Measurements from ENCODE around the gene ZNF124. TPM values are rescaled to one million over a fixed set of nuclear protein-coding genes. Genes with fewer than 3 reads are reported as not detected.
"Not testable (repeated sequence)": the region's sequence is repeated elsewhere in the genome, so short reads cannot be mapped to it uniquely, and the experiment has no call there.

ZNF124 gene
- total RNA-seq, 1 experiment from 2014 or later = 23.6 TPM

GRCh38 chr1:247173431-247173830 is 1.6 kb upstream of the ZNF124 start:
- DNase-seq (ENCODE audit: low read depth) = no peak

- DNase-seq (ENCODE audit: low read depth) = no peak
Observed at GRCh38 chr1:247172996-247173395, 1.2 kb upstream of the ZNF124 start.

GRCh38 chr1:247171443-247171842 is 377 bp downstream of the ZNF124 start:
- not testable (repeated sequence) for DNase-seq (ENCODE audit: low read depth)

- no peak for DNase-seq (ENCODE audit: low read depth)
Observed at GRCh38 chr1:247165674-247166073, 6.1 kb downstream of the ZNF124 start.

GRCh38 chr1:247164694-247165093 is 7.1 kb downstream of the ZNF124 start:
- no peak for DNase-seq (ENCODE audit: low read depth)

- no peak for DNase-seq (ENCODE audit: low read depth)
Observed at GRCh38 chr1:247156787-247157232, 15.0 kb downstream of the ZNF124 start.

GRCh38 chr1:247147781-247148180 is 24.0 kb downstream of the ZNF124 start:
- no peak for DNase-seq (ENCODE audit: low read depth)

GRCh38 chr1:247147120-247147519 is 24.7 kb downstream of the ZNF124 start:
- DNase-seq (ENCODE audit: low read depth) = not testable (repeated sequence)

- DNase-seq (ENCODE audit: low read depth) = no peak
Observed at GRCh38 chr1:247146671-247147070, 25.1 kb downstream of the ZNF124 start.

- no peak for DNase-seq (ENCODE audit: low read depth)
Observed at GRCh38 chr1:247145279-247145678, 26.5 kb downstream of the ZNF124 start.

- DNase-seq (ENCODE audit: low read depth) = not testable (repeated sequence)
Observed at GRCh38 chr1:247139557-247139956, 32.3 kb downstream of the ZNF124 start.

- DNase-seq (ENCODE audit: low read depth) = no peak
Observed at GRCh38 chr1:247131236-247131635, 40.6 kb downstream of the ZNF124 start.

GRCh38 chr1:247127519-247128282 is 44.1 kb downstream of the ZNF124 start:
- DNase-seq (ENCODE audit: low read depth) = not testable (repeated sequence)

- DNase-seq (ENCODE audit: low read depth) = not testable (repeated sequence)
Observed at GRCh38 chr1:247126601-247127000, 45.2 kb downstream of the ZNF124 start.

GRCh38 chr1:247126166-247126565 is 45.7 kb downstream of the ZNF124 start:
- DNase-seq (ENCODE audit: low read depth) = not testable (repeated sequence)

GRCh38 chr1:247121382-247121781 is 50.4 kb downstream of the ZNF124 start:
- no peak for DNase-seq (ENCODE audit: low read depth)

GRCh38 chr1:247120408-247120668 is 51.5 kb downstream of the ZNF124 start:
- not testable (repeated sequence) for DNase-seq (ENCODE audit: low read depth)

- no peak for DNase-seq (ENCODE audit: low read depth)
Observed at GRCh38 chr1:247119600-247120407, 52.0 kb downstream of the ZNF124 start.

- peak; percentile 23 for DNase-seq (ENCODE audit: low read depth)
Observed at GRCh38 chr1:247118946-247119446, 52.8 kb downstream of the ZNF124 start.

- DNase-seq (ENCODE audit: low read depth) = no peak
Observed at GRCh38 chr1:247115545-247115944, 56.3 kb downstream of the ZNF124 start.

- no peak for DNase-seq (ENCODE audit: low read depth)
Observed at GRCh38 chr1:247115141-247115510, 56.7 kb downstream of the ZNF124 start.

- no peak for DNase-seq (ENCODE audit: low read depth)
Observed at GRCh38 chr1:247114351-247115140, 57.3 kb downstream of the ZNF124 start.
